ENCODE measurements around the gene PHRF1.

PHRF1 gene

DNA sequence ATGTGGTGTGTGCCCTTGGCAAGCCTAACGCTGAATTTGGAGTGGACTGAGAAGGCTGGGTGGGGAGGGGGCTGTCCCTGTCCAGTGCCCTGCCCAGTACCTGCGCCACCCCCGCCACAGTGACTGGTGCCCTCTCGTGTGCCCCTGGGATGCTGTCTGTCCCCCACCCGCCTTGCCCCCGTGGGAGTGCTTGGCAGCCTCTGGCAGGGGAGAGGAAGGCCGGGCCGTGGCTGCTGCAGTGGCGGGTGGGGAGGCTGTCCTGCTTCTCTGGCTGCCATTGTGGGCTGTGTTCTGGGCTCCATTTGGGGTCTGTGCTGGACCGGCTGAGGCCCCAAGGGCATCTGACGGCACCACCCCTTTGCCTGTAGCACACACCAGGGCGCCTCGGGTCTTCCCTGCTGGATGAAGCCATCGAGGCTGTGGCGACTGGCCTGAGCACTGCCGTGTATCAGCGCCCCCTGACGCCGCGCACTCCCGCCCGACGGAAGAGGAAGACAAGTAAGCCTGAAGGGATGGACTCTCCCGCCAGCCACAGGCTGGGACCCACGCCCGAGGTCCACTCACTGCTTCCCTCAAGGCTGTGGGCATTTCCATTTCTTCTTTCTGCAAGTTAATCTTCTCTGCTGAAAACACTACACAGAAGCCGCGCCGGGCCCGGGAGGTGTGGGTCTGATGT lies 21.9 kb downstream of the PHRF1 start:
- DNase-seq, result no peak

DNA sequence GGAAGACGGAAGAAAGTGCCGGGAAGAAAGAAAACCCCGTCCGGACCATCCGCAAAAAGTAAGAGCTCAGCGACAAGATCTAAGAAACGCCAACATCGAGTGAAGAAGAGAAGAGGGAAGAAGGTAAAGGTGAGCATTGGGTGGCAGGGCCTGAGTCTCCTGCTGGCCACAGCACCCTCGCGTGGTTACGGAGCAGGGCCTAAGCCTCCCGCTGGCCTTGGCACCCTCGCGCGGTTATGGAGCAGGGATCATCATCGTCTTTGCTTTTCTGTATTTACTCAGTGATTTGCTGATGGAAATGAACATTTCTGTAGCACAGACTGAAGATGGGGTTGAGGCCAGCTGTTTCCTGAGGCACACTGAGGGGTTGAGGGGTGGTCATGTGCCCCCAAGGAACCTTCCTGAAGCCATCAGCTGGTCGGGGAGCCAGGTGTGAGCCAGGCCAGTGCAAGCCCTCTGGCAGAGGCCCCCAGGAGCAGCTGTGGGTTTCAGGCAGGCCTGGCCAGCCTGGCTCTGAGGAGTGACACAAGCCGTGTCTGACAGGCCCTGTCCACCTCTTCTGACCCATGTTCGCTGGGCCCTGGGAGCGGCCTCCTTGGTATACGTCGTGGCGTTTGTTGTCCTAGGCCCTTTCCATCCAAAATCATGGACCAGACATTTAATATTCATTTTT lies 25.4 kb downstream of the PHRF1 start:
- DNase-seq, result no peak

DNA sequence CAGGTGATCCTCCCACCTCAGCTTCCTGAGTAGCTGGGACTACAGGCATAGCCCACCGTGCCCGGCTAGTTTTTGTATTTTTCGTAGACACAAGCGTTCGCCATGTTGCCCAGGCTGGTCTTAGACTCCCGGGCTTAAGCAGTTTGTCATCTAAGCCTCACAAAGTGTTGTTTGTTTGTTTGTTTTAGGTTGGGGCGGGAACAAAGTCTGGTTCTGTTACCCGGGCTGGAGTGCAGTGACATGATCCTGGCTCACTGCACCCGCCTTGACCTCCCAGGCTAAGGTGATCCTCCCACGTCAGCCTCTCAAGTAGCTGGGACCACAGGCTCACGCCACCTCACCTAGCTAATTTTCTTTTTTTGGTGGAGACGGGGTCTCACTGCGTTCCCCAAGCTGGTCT lies 26.9 kb downstream of the PHRF1 start:
- DNase-seq, result no peak

DNA sequence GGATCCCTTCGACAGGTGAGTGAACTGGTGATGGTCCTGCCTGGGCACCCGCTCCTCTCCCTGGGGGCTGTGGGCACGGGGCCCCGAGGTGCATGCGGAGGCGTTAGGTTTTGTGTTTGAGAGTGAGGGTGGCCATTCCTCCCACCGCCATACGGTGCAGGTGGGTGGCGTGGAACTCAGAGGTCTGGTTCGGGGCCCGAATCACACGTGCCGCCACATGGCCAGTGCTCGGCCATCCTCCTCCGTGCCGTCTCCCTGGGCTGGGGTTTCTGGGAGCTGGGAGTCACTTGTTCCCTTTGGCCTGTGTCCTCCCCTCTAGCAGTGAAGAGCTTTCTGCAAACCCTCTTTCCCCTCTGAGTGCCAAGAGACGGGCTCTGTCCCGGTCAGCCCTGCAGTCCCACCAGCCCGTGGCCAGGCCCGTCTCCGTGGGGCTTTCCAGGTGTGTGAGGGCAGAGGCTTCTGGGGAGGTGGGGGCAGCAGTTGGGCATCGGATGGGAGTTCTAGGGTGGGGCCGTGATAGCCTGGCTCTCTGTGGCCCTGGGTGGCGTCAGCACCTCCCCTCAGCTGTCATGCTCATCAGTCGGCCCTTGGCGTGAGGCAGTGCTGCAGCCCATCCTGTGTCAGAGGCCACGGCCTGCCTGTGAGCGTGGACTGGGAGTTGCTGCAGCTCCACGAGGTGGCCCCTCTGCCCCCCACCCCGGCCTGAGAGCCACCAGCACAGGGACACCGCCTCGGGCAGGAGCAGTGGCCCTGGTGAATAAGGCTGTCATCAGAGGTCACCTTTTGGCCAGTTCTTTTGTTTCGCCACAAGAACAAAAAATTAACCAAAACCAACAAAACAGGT lies 29.2 kb downstream of the PHRF1 start:
- DNase-seq, result no peak

DNA sequence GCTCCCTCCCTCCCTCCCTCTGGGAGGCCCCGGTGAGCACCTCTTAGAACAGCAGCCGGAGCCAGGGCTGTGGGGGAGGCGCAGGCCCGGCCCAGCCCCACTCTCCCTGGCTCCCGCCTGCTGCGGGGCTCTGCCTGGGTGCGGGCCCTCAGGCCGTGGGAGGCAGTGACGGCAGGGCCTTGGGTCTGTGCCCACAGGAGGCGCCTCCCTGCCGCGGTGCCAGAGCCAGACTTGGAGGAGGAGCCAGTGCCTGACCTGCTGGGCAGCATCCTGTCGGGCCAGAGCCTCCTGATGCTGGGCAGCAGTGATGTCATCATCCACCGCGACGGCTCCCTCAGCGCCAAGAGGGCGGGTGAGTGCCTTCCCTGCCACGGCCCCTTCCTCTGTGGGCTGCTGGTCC lies 30.0 kb downstream of the PHRF1 start:
- DNase-seq, result no peak

DNA sequence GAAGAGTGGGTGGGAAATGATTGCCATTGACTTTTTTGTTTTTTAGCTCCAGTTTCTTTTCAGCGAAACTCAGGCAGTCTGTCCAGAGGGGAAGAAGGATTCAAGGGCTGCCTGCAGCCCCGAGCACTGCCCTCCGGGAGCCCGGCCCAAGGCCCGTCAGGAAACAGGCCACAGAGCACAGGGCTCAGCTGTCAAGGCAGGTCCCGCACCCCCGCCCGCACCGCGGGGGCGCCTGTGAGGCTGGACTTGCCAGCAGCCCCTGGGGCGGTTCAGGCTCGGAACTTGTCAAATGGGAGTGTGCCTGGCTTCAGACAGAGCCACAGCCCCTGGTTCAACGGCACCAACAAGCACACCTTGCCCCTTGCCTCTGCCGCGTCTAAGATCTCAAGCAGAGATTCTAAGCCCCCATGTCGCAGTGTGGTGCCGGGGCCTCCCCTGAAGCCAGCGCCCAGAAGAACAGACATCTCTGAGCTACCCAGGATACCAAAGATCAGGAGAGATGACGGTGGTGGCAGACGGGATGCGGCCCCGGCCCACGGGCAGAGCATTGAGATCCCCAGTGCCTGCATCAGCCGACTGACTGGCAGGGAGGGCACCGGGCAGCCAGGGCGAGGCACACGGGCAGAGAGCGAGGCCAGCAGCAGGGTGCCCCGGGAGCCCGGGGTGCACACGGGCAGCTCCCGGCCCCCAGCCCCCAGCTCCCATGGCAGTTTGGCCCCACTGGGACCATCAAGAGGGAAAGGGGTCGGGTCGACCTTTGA lies 30.9 kb downstream of the PHRF1 start:
- DNase-seq, result no peak

DNA sequence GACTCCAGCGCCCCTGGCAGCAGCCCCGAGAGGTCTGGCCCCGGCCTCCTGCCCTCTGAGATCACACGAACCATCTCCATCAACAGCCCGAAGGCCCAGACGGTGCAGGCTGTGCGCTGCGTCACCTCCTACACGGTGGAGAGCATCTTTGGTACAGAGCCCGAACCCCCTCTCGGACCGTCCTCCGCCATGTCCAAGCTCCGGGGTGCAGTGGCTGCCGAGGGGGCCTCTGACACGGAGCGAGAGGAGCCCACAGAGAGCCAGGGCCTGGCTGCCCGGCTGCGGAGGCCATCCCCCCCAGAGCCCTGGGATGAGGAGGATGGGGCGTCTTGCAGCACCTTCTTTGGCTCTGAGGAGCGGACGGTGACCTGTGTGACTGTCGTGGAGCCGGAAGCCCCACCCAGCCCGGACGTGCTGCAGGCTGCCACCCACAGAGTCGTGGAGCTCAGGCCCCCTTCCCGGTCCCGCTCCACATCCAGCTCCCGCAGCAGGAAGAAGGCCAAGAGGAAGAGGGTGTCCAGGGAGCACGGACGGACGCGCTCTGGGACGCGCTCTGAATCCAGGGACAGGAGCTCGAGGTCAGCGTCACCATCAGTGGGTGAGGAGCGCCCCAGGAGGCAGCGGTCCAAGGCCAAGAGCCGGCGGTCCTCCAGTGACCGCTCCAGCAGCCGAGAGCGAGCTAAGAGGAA lies 31.8 kb downstream of the PHRF1 start:
- no peak for DNase-seq

DNA sequence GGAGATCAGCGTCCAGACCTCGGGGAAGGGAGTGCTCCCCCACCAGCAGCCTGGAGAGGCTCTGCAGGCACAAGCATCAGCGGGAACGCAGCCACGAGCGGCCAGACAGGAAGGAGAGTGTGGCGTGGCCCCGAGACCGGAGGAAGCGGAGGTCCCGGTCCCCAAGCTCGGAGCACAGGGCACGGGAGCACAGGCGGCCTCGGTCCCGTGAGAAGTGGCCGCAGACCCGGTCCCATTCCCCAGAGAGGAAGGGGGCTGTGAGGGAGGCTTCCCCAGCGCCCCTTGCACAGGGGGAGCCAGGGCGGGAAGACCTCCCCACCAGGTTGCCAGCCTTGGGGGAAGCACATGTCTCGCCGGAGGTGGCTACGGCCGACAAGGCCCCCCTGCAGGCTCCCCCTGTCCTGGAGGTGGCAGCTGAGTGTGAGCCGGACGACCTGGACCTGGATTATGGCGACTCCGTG lies 32.6 kb downstream of the PHRF1 start:
- DNase-seq, result no peak

DNA sequence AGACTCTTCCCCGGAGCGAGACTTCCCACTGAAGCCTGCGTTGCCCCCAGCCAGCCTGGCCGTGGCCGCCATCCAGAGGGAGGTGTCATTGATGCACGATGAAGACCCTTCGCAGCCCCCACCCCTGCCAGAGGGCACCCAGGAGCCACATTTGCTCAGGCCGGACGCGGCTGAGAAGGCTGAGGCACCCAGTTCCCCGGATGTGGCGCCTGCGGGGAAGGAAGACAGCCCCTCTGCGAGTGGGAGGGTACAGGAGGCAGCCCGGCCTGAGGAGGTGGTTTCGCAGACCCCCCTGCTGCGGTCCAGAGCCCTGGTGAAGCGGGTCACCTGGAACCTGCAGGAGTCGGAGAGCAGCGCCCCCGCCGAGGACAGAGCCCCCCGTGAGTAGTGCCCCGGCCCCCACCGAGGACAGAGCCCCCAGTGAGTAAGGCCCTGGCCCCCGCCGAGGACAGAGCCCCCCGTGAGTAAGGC lies 33.1 kb downstream of the PHRF1 start:
- no peak for DNase-seq

DNA sequence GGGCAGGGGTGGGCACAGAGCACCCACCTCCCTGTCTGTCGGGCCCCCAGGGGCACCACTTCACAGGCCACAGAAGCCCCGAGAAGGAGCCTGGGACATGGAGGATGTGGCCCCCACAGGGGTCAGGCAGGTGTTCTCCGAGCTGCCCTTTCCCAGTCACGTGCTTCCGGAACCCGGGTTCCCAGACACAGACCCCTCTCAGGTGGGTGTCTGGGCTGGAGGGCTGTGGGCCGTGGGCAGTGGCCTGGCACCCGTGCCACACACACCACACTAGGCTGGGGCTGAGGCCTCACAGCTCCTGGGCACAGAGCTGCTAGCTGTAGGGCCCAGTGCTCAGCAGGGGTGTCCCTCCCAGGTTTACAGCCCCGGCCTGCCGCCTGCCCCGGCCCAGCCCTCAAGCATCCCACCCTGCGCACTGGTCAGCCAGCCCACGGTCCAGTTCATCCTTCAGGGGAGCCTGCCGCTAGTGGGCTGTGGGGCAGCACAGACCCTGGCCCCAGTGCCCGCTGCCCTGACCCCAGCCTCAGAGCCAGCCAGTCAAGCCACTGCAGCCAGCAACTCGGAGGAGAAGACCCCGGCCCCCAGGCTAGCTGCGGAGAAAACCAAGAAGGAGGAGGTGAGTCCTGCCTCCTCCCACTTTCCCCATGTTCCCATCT lies 34.0 kb downstream of the PHRF1 start:
- no peak for DNase-seq

DNA sequence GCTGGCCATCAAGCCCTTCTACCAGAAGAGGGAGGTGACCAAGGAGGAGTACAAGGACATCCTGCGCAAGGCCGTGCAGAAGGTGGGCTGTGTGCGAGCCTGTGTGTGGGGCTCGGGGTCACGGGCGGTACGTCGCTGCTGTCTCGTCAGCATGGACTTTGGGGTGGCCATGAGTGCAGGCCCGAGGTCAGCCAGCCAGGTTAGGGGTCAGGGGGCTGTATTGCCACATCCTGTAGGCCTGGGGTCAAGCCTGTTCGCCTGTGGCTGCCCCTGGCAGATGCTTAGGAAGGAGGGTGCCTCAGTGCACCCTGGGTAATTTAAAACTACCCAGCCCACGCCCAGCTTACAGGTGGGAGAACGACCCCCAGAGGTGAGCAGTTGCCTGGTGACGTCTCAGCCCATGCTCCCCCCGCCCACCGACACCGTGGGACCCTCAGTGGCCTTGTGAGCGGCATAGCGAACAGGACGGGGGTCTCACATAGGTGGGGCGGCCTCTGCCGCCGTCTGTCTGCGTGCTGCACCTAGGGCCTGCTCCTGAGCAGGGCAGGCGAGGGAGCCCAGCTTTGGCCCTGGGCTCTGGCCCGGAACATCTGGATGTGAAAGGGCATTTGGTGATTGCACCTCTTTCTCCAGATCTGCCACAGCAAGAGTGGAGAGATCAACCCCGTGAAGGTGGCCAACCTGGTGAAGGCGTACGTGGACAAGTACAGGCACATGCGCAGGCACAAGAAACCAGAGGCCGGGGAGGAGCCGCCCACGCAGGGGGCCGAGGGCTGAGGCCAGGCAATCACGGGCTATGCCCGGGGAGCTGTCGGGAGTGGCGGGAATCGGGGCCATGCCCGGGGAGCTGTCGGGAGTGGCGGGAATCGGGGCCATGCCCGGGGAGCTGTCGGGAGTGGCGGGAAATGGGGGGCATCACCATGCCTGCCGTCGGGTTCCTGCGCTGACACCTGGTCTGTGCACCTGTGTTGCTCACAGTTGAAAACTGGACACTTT lies 35.0 kb downstream of the PHRF1 start:
- DNase-seq, result no peak

DNA sequence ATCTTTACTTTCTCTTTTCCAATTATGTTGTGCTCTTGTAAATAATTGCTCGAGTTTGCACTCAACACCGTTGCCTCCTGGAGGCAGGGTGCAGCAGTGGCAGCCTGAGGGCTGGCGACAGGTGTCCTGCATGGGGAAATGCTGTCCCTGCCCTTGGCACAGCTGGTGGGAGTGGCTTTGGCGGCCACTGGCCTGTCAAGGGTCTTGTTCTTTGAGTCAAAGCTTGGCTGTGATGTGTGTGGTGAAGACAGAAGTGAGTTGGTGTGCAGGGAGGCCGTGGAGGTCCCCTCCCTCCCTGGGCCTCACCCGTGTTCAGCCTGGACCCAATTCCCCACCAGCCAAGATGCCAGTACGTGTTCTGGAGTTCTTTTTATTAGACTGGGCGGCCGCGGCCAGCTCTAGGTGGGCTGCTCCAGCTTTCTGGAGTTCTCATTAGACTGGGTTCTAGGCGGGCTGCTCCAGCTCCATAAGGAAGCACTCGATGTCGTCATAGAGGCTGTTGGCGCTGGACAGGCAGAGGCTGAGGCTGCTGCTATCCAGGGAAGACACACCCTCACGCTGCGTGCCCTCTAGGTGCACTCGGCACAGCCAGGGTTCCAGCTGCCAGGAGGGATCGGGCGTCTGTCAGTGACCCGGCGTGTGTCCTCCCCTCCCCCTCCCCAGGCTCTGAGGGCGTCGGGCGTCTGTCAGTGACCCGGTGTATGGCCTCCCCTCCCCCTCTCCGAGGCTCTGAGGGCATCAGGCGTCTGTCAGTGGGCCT lies 36.1 kb downstream of the PHRF1 start:
- DNase-seq, result no peak

DNA sequence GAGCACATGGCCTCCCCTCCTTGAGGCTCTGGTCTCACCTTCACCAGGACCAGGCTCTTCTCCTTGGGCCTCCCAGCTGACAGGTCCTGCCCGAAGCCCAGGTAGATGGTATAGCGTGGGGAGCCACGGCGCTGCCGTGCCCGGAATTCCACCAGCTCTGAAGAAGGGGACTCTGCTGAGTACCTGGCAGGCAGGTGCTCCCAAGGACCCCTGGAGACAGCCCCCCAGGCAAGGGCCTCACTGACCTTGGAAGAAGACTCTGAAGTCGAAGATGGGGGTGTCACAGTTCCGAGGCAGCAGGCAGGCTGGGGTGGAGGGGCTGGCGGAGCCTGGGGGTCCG lies 36.7 kb downstream of the PHRF1 start:
- no peak for DNase-seq

DNA sequence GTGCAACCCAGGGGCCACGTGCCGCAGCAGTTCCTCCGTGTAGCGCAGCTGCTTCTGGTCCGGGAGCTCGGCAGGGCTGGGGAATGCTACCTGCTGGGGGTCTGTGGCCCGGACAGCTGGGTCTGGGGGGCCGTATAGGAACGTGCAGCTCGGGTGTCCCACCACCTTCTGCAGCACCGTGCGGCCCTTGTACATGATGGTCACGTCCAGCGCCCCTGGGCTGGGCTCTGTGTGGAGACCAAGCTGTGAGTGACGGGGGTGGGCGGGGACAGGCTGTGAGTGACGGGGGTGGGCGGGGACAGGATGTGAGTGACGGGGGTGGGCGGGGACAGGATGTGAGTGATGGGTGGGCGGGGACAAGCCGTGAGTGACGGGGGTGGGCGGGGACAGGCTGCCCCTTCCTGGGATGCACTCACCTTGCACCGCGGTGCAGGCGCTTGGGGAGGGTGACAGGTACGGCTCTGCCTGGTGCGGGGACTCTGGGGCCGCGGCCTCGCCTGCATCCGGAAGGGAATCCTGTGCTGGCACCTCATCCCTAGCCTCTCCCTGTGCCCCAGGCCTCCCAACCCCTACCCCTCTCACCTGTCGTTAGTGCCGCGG lies 37.2 kb downstream of the PHRF1 start:
- DNase-seq, result no peak

DNA sequence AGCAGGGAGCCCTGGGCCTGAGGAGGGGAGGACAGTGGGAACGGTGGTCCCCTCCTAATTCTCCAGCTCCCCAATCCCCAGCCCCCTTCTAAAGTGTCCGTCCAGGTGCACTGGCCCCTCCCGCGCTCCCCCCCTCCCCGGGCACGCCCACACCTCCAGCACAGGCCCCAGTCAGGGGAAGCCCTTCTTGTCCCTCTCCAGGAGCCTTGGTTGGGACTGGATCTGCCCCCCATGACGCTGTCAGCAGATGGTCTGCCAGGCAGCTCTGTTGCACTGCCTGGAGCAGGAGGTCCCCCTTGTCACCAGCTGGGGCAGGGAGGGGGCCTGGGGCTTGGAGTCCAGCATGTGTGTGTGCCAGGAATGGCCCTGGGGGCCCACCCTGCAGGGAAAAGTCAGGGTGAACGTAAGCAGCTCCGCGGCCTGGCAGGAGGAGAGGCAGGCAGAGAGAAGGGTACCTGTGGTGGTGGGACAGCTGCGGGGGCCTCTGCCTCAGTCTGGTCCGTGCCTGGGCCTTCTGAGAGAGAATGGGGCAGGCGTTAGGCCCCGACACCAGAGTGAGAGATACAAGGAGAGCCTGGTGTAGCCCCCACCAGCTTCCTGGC lies 37.9 kb downstream of the PHRF1 start:
- DNase-seq, result no peak

DNA sequence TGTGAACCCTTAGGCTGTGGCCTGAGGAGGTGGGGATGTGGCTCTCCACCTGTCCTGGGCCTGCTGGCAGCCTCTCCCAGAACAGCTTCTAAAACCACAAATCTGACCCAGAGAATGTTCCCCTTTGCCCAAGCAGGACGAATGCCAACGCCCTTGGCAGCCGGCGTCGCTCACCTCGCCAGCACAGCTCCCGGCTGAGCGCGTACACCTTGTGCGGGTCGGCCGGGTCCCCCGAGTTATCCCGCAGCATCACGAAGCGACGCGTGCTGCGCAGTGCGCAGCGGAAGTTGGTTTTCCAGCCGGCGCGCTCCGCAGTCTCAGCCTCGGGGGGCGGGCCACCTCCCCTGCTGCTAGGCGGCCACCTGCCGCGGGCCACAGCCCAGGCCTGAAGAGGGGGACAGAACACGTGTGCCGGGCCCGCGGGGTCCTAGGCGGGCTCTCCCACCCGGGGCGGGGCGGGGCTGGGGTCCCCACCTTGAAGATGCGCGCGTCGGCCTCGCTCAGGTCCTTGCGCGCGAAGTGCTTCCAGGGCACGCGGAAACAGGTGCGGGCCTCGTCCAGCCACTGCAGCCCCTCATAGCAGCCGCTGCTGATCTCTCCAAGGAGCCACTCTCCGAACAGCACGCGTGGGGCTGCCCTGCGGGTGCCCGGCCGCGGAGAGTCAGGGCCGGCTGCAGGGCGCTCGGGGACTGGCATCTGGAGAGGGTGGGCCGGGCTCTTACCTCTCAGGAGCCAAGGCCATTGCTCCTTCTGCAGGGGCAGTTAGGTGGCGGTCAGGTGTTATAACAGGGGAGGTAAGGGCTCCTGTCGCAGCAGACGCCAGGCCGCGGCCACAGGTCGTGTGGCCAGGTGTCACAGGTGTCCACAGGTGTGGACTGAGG lies 38.6 kb downstream of the PHRF1 start:
- no peak for DNase-seq

DNA sequence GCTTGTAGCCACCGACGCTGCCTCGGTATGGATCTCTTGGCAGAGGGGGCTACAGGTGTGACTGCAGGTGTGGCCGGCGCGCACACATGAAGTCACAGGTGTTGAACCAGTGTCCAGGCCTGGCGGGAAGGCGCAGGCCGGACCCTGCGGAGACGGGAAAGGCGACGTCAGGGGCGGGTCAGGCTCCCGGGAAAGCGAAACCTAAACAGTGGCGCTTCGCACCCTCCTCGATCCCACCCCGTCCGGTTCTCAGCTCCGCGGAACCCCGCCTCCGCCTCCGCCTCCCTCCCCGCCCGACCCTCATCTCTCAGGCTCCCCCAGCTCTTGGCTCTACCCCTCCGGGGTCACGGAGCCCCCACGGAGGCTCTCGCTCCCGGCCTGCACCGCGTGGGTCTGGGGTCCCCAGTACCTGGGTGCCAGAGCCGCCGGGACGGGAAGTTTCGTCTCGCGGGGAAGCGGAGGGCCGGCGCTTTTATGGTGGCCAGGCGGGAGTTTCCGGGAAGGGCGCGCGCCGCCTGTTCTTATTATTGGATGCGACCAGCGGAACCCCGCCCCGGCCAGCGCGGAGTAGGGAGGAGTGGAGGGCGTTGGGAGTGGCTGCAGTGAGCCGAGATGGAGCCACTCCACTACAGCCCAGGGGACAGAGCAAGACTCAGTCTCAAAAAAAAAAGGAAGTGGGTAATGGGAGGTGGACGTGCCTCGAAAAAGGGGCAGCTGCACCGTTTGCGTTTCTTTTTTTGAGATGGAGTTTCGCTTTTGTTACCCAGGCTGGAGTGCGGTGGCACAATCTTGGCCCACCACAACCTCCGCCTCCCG lies 39.4 kb downstream of the PHRF1 start, which contains the start of gene IRF7:
IRF7 (minus strand) TSS at position 447 of the 816 bp plus-strand sequence. CDS start 586 bp downstream, outside the sequence.
- DNase-seq, result no peak

All from NCI-H446 (cell line).